ENCODE results near the gene NTM. TPM values are rescaled to one million over a fixed set of nuclear protein-coding genes. Genes with fewer than 3 reads are reported as not detected.

Gene NTM
- total RNA-seq, 4 donors from 2014 or later = 1.4 to 2.8 (median 1.7) TPM

- no peak overlapping the region for H3K27ac ChIP-seq
- DNase-seq = no peak
- no peak for TF ChIP-seq CTCF (IDR thresholded peaks at IDR 0.05)
Measured at GRCh38 chr11:131481303-131481702, 110.9 kb downstream of the NTM start.

GRCh38 chr11:131481971-131482370 is 111.6 kb downstream of the NTM start:
- Histone ChIP-seq H3K4me3 (no peak overlapping the region), H3K27me3 (no peaks in the 10 kb centered on the region), H3K9me3 (no peaks in the 10 kb centered on the region), H3K27ac (no peak overlapping the region), H3K36me3 (no peaks in the 10 kb centered on the region), H3K4me1 (no peaks in the 10 kb centered on the region)
- no peak for TF ChIP-seq CTCF (IDR thresholded peaks at IDR 0.05)
- no peak for TF ChIP-seq POLR2A (IDR thresholded peaks at IDR 0.05)
- DNase-seq = no peak

More at GRCh38 chr11:131481303-131481702, 110.9 kb downstream of the NTM start:
- Histone ChIP-seq H3K9me3 (no peaks in the 10 kb centered on the region), H3K36me3 (no peaks in the 10 kb centered on the region), H3K4me1 (no peaks in the 10 kb centered on the region), H3K27me3 (no peaks in the 10 kb centered on the region), H3K4me3 (no peak overlapping the region)

- no peak for DNase-seq
- no peaks in the 10 kb centered on the region for H3K9me3 ChIP-seq
- H3K27ac ChIP-seq = no peak overlapping the region
- H3K36me3 ChIP-seq = no peaks in the 10 kb centered on the region
- no peak overlapping the region for H3K4me3 ChIP-seq
- no peaks in the 10 kb centered on the region for H3K27me3 ChIP-seq
- no peaks in the 10 kb centered on the region for H3K4me1 ChIP-seq
- no peak for TF ChIP-seq POLR2A (IDR thresholded peaks at IDR 0.05)
Measured at GRCh38 chr11:131483453-131483852, 113.0 kb downstream of the NTM start.

- Histone ChIP-seq H3K27me3 (no peaks in the 10 kb centered on the region), H3K36me3 (no peaks in the 10 kb centered on the region), H3K27ac (no peak overlapping the region), H3K4me1 (no peaks in the 10 kb centered on the region), H3K9me3 (no peaks in the 10 kb centered on the region), H3K4me3 (no peak overlapping the region)
- TF ChIP-seq POLR2A (IDR thresholded peaks at IDR 0.05) (no peak), CTCF (IDR thresholded peaks at IDR 0.05) (no peak)
- DNase-seq = no peak
Measured at GRCh38 chr11:131483877-131484276, 113.5 kb downstream of the NTM start.

- no peaks in the 10 kb centered on the region for H3K4me1 ChIP-seq
- no peaks in the 10 kb centered on the region for H3K27me3 ChIP-seq
- no peak overlapping the region for H3K4me3 ChIP-seq
- H3K36me3 ChIP-seq = no peaks in the 10 kb centered on the region
- no peaks in the 10 kb centered on the region for H3K9me3 ChIP-seq
- no peak for TF ChIP-seq POLR2A (IDR thresholded peaks at IDR 0.05)
- TF ChIP-seq CTCF (IDR thresholded peaks at IDR 0.05) = no peak
- H3K27ac ChIP-seq = no peak overlapping the region
- no peak for DNase-seq
Measured at GRCh38 chr11:131486100-131486499, 115.7 kb downstream of the NTM start.

GRCh38 chr11:131486937-131487635 is 116.7 kb downstream of the NTM start:
- DNase-seq = no peak
- Histone ChIP-seq H3K9me3 (no peaks in the 10 kb centered on the region), H3K27me3 (no peaks in the 10 kb centered on the region), H3K4me1 (no peaks in the 10 kb centered on the region), H3K27ac (no peak overlapping the region), H3K36me3 (no peaks in the 10 kb centered on the region), H3K4me3 (no peak overlapping the region)
- no peak for TF ChIP-seq POLR2A (IDR thresholded peaks at IDR 0.05)
- TF ChIP-seq CTCF (IDR thresholded peaks at IDR 0.05) = no peak

Data from Peyer's patch (tissue), 4 donors.